UCSD-AML1 (cell line): Measurements from ENCODE around the gene ANKH.

Source experiments
- DNase-seq: peaks from one replicate; lab custom pipeline; 2025; ENCODE audit not compliant: unreplicated experiment; lab: John Stamatoyannopoulos, UW

ANKH gene

GRCh38 chr5:14669975-14670374, 201.6 kb downstream of the ANKH start:
- no peak for DNase-seq

GRCh38 chr5:14669415-14669814, 202.2 kb downstream of the ANKH start:
- DNase-seq: no peak

- no peak for DNase-seq
Measured at GRCh38 chr5:14668181-14668591, 203.4 kb downstream of the ANKH start.

GRCh38 chr5:14667770-14668169, 203.8 kb downstream of the ANKH start:
- DNase-seq: no peak

GRCh38 chr5:14667290-14667689, 204.3 kb downstream of the ANKH start:
- no peak for DNase-seq

GRCh38 chr5:14666357-14666756, 205.2 kb downstream of the ANKH start:
- DNase-seq: no peak

GRCh38 chr5:14665949-14666348, 205.6 kb downstream of the ANKH start:
- no peak for DNase-seq

GRCh38 chr5:14665101-14665822, 206.3 kb downstream of the ANKH start:
- peak; percentile 39 for DNase-seq

GRCh38 chr5:14664270-14665100, 207.1 kb downstream of the ANKH start, which contains the start of gene OTULIN:
TSS of gene OTULIN (plus strand) at chr5:14664718. CDS start at chr5:14664826, 108 bp downstream.
- DNase-seq: peak; percentile 95

GRCh38 chr5:14663734-14664269, 207.8 kb downstream of the ANKH start:
- no peak for DNase-seq

- no peak for DNase-seq
Measured at GRCh38 chr5:14662721-14663260, 208.8 kb downstream of the ANKH start.

GRCh38 chr5:14660833-14661232, 210.7 kb downstream of the ANKH start:
- no peak for DNase-seq

- DNase-seq: no peak
Measured at GRCh38 chr5:14659821-14660607, 211.6 kb downstream of the ANKH start.

GRCh38 chr5:14656898-14657297, 214.7 kb downstream of the ANKH start:
- no peak for DNase-seq

- DNase-seq: no peak
Measured at GRCh38 chr5:14655146-14655741, 216.3 kb downstream of the ANKH start.
